Smooth muscle cell (in vitro differentiated cells): Measurements from ENCODE around the gene IQCK. TPM values are rescaled to one million over a fixed set of nuclear protein-coding genes. Genes with fewer than 3 reads are reported as not detected.

Source experiments
- DNase-seq: peaks from one replicate; lab custom pipeline; 2025; ENCODE audit not compliant: unreplicated experiment; lab: John Stamatoyannopoulos, UW
- H2AFZ ChIP-seq: fragments of 200-600 bp; sonication (generic); 2 replicates; pipeline ENCODE4 v1.6.0; 2016; ENCODE audit warnings: antibody characterized with exemption, low read depth, mild to moderate bottlenecking
- H3F3A ChIP-seq: fragments of 200-600 bp; sonication (generic); 2 replicates; pipeline ENCODE4 v1.6.0; 2017; ENCODE audit warnings: antibody characterized with exemption, low read depth
- H3K27ac ChIP-seq: fragments of 200-600 bp; sonication (generic); 2 replicates; pipeline ENCODE4 v1.5.1; 2016; ENCODE audit warnings: low read depth, mild to moderate bottlenecking
- H3K27me3 ChIP-seq: fragments of 200-600 bp; sonication (generic); 2 replicates; pipeline ENCODE4 v1.6.1; 2016; ENCODE audit warnings: low read depth, mild to moderate bottlenecking
- H3K36me3 ChIP-seq: fragments of 200-600 bp; sonication (generic); 2 replicates; pipeline ENCODE4 v1.5.1; 2016; ENCODE audit warnings: low read depth
- H3K4me1 ChIP-seq: fragments of 200-600 bp; sonication (generic); 2 replicates; pipeline ENCODE4 v1.5.1; 2016; ENCODE audit warnings: low read depth
- H3K4me2 ChIP-seq: fragments of 200-600 bp; sonication (generic); 2 replicates; pipeline ENCODE4 v1.6.0; 2016; ENCODE audit warnings: mild to moderate bottlenecking
- H3K4me3 ChIP-seq: fragments of 200-600 bp; sonication (generic); 2 replicates; pipeline ENCODE4 v1.5.1; 2016; ENCODE audit warnings: mild to moderate bottlenecking
- H3K79me2 ChIP-seq: fragments of 200-600 bp; sonication (generic); 2 replicates; pipeline ENCODE4 v1.6.0; 2016; ENCODE audit warnings: low read depth, mild to moderate bottlenecking
- H3K9ac ChIP-seq: fragments of 200-600 bp; sonication (generic); 2 replicates; pipeline ENCODE4 v1.6.0; 2016; ENCODE audit warnings: low read depth
- H3K9me3 ChIP-seq: fragments of 200-600 bp; sonication (generic); replicated peaks from 2 replicates; pipeline ENCODE4 v1.5.1; 2016; ENCODE audit warnings: low read depth
- H4K20me1 ChIP-seq: fragments of 200-600 bp; sonication (generic); 2 replicates; pipeline ENCODE4 v1.6.0; 2016; ENCODE audit warnings: low read depth
- CTCF ChIP-seq: fragments of 200-600 bp; sonication (generic); IDR thresholded peaks from 2 replicates; pipeline ENCODE4 v1.5.1; 2017; ENCODE audit warnings: borderline replicate concordance, mild to moderate bottlenecking, antibody characterized with exemption; ENCODE audit not compliant: insufficient read depth, poor library complexity, severe bottlenecking
- WGBS: methylation state at CpG from one replicate; pipeline ENCODE4 v1.1.7; 2016; ENCODE audit warnings: low lambda C conversion rate; 5-methylcytosine and 5-hydroxymethylcytosine counted together
- polyA plus RNA-seq: library from polyadenylated mRNA; unstranded; fragments of >200 nt; fragmentation: Nextera tagmentation; extraction: Ambion mirVana; gene quantifications from 2 replicates; pipeline ENCODE4 v1.2.1, GENCODE V29; 2016
- total RNA-seq: library from RNA; depleted of rRNA; stranded (reverse); fragments of >200 nt; gene quantifications from 2 replicates; pipeline ENCODE4 v1.2.3, GENCODE V29; 2014

The IQCK gene
- total and polyA plus RNA-seq, 2 experiments from 2014 or later, result 11.2 to 14.6 TPM

GRCh38 chr16:19850131-19850817 is 132.2 kb downstream of the IQCK start:
- H3K36me3 ChIP-seq, result no peaks in the 10 kb centered on the region
- no peaks in the 10 kb centered on the region for H3K79me2 ChIP-seq
- no peaks in the 10 kb centered on the region for H3K9me3 ChIP-seq
- H3K4me2 ChIP-seq, result no peak overlapping the region
- H3K4me3 ChIP-seq, result no peak overlapping the region
- 94% methylated on average over 11 of the region's 11 CpGs for WGBS
- no peak for TF ChIP-seq CTCF
- H3K27me3 ChIP-seq, result no peaks in the 10 kb centered on the region
- no peaks in the 10 kb centered on the region for H4K20me1 ChIP-seq
- no peak overlapping the region for H3K9ac ChIP-seq
- no peak overlapping the region for H3K27ac ChIP-seq
- H3F3A ChIP-seq, result peaks cover 7% of the 10 kb centered on the region
- no peaks in the 10 kb centered on the region for H3K4me1 ChIP-seq
- H2AFZ ChIP-seq, result no peak overlapping the region
- DNase-seq, result no peak

GRCh38 chr16:19851476-19851875 is 133.4 kb downstream of the IQCK start:
- H3K79me2 ChIP-seq, result no peaks in the 10 kb centered on the region
- no peak overlapping the region for H3K9ac ChIP-seq
- WGBS, result 66% methylated on average over 7 of the region's 7 CpGs
- no peaks in the 10 kb centered on the region for H3K27me3 ChIP-seq
- H3K4me3 ChIP-seq, result no peak overlapping the region
- no peak for TF ChIP-seq CTCF
- peaks cover 1% of the 10 kb centered on the region for H3F3A ChIP-seq
- H4K20me1 ChIP-seq, result no peaks in the 10 kb centered on the region
- no peak overlapping the region for H3K4me2 ChIP-seq
- no peak for DNase-seq
- no peak overlapping the region for H2AFZ ChIP-seq
- no peaks in the 10 kb centered on the region for H3K36me3 ChIP-seq
- H3K27ac ChIP-seq, result no peak overlapping the region
- H3K9me3 ChIP-seq, result no peaks in the 10 kb centered on the region
- no peaks in the 10 kb centered on the region for H3K4me1 ChIP-seq

DNA sequence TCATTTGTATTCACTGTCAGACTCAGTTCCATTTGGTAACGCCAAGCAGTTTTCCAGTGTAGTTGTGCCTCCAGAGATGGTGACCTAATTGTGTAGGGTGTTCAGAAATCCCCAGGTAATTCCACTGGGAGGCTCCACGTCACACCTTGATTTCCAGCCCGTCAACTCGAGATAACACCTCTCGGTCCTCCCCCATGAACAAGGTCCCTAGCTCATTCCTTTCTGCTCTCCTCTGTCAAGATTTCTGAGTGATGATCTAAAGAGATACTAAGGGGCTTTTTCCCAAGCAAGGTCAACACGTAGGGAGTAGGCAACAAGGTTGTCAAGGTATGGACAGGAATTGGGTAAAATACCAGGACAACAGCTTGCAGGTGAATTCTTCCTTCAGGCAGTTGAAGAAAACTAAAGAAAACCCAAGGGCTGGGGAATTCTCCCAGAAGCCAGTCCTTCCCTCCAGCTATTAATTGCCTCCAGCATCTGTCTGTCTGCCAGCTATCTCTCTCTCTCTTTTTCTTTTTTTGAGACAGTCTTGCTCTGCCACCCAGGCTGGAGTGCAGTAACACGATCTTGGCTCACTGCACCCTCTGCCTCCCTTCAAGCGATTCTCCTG is 135.2 kb downstream of the IQCK start:
- H3K36me3 ChIP-seq, result no peaks in the 10 kb centered on the region
- no peak for DNase-seq
- H3F3A ChIP-seq, result no peaks in the 10 kb centered on the region
- WGBS, result 77% methylated on average over 8 of the region's 8 CpGs
- H4K20me1 ChIP-seq, result no peaks in the 10 kb centered on the region
- H3K4me2 ChIP-seq, result no peak overlapping the region
- no peaks in the 10 kb centered on the region for H3K9me3 ChIP-seq
- no peaks in the 10 kb centered on the region for H3K27me3 ChIP-seq
- no peak overlapping the region for H3K4me3 ChIP-seq
- H2AFZ ChIP-seq, result no peak overlapping the region
- H3K4me1 ChIP-seq, result peaks cover 3% of the 10 kb centered on the region
- H3K9ac ChIP-seq, result no peak overlapping the region
- TF ChIP-seq CTCF, result no peak
- no peak overlapping the region for H3K27ac ChIP-seq
- H3K79me2 ChIP-seq, result no peaks in the 10 kb centered on the region
